ENCODE results near the gene CDK17.

CDK17 gene

GRCh38 chr12:96258104-96258961 is 141.9 kb downstream of the CDK17 start:
- DNase-seq: no peak

GRCh38 chr12:96257550-96258103 is 142.6 kb downstream of the CDK17 start:
- no peak for DNase-seq

GRCh38 chr12:96256672-96257361 is 143.4 kb downstream of the CDK17 start:
- no peak for DNase-seq

GRCh38 chr12:96255077-96255476 is 145.2 kb downstream of the CDK17 start:
- DNase-seq: no peak

DNA sequence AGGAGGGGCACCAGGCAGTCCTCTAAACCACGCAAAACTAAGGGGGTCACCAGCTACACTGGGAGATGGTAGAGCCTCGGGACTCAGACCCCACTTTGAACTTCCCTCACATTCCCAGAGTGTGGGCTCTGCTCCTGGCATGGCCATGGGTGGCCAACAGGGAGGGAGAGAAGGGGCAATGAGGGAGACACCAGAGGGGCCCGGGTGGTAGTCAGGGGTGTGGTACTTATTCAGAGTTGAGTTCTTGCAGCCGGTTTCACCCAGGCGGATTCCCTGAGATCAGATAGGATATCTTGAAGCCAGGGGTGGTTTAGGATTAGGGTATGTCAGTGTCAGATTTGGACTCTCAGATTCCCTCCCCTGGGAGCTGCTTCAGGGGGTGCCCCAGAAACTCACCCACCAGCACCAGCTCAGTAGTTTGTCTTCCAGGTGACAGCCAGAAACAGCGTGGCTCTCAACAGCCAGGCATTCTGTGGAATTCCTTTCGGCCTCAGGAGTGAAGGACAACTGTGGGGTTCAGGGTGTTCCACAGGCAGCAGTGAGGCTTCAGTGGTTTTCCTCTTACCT is 150.0 kb downstream of the CDK17 start:
- no peak for DNase-seq

DNA sequence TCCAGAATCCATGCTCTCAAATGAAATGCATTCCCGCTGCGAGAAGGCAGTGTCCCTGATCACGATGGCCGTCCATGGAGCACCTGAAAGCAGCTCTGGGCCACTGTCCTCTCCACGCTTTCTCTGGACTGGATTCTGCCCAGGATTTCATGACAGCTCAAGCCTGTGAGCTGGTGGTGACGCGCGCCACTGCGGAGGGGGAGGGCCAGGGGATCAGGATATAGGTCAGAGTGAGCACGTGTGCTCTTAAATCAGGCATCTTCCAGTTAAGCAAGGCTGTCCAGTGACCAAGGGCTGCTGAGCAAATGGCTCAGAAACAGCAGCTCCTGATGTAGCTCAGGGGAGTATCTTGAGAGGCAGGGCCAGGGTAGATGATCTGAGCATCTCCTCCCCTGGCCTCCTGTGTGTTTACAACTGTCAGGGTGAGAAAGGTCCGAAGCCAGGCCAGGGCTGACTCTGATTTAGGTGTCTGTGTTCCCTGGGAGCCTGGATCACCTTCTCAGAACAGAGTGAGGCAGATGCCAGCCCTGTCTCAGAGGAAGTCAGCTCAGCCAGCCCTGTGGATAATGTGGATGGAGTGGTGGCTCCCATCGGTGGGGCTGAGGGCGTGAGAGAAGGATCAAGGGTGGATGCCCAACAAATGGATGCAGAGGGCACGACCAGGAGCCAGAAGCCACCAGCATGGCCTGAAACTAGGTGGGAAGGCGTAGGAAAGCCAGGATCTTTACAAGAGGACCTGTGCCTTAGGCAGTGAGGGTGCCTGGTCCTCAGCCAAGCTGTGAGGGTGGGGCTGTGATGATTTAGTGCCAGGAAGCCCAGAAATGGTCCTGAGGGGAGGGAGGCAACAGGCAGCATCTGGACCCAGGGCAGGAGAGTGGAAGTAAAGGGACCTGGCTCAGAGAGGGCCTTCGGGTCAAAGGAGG is 150.8 kb downstream of the CDK17 start:
- DNase-seq: no peak

GRCh38 chr12:96248136-96248931 is 151.9 kb downstream of the CDK17 start:
- DNase-seq: no peak

GRCh38 chr12:96247563-96247962 is 152.7 kb downstream of the CDK17 start:
- no peak for DNase-seq

- no peak for DNase-seq
These were observed 153.2 kb downstream of the CDK17 start for GRCh38 chr12:96246926-96247505.

DNA sequence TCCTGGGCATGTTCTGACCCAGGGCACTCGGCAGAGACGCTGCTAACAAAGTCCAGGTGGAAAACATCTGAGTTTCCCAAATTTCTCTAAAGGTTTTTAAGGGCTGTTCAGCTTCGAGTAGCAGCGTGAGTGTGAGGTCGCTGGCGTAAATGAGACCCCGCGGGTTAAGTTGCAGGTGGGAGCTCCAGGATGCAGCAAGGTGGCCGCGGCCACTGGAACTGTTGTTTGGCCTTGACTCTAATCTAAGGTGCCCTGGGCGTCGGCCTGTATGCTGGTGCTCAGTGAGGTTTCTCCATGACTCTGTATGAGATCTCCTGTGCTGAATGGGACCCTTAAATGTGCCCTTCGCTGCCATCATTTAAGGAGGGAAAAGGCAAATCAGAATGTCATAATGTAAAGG is 155.4 kb downstream of the CDK17 start:
- no peak for DNase-seq

GRCh38 chr12:96242597-96242996 is 157.6 kb downstream of the CDK17 start:
- DNase-seq: no peak

- DNase-seq: no peak
These were observed 158.4 kb downstream of the CDK17 start for GRCh38 chr12:96241846-96242256.

- no peak for DNase-seq
These were observed 158.8 kb downstream of the CDK17 start for GRCh38 chr12:96241431-96241830.

DNA sequence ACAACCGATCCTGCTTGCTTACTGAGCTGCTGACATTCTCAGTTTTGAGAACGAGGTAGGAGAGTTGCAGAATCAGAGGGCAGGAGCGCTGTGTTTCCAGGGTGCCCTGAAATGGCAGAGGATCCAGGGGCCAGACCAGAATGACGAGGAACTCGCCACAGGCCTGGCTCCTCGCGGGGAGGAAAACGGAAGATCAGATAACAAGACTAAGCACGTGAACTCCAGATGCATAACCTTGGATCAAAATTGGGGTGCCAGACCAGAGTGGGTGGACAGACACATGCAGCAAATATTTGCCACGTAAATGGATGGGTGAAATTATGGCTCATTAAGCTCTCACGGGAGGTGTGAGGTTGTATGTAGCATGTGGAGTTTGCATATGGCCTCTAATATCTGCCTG is 159.6 kb downstream of the CDK17 start:
- DNase-seq: no peak

DNA sequence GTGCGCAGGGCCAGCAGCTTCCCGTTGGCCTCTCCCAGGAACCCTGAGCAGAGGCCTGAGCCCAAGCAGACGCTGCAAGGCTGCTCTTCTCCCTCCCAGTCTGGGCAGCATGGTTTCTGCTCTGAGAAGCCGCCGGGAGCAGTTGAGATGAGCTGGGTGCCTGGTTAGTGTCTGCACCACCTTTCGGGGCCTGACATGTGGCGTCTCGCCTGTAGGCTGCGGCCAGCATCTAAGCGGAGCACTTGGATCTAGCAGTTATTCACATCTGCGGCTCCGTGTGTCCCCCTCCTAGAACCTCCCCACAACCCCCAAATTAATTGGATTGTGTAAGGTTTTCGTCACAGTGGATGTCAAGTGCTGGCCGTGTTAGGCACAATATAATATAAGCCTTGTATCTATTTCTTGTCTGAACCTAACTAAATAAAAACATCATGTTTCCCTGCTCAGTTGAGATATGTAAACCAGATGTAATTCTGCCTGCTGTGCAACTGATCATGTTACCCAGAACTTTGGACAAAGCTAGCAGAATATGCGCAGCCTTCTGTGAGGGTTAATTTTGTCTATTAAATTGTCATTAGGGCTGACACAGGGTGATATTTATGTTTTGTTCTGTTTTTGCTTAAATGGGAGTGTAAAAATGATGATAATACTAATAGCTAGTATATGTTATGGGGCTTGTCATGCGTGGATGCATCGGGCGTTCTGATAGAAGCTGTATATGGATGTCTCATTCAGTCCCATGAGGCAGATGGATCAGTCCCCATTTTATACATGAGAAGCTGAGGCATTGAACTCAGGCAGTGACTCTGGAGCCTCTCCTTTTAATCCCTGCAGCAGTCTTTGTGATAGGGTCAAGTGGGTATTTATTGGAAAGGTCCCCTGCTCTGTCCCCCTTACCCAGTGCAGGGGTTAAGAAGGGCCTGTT is 160.3 kb downstream of the CDK17 start:
- DNase-seq: no peak

DNA sequence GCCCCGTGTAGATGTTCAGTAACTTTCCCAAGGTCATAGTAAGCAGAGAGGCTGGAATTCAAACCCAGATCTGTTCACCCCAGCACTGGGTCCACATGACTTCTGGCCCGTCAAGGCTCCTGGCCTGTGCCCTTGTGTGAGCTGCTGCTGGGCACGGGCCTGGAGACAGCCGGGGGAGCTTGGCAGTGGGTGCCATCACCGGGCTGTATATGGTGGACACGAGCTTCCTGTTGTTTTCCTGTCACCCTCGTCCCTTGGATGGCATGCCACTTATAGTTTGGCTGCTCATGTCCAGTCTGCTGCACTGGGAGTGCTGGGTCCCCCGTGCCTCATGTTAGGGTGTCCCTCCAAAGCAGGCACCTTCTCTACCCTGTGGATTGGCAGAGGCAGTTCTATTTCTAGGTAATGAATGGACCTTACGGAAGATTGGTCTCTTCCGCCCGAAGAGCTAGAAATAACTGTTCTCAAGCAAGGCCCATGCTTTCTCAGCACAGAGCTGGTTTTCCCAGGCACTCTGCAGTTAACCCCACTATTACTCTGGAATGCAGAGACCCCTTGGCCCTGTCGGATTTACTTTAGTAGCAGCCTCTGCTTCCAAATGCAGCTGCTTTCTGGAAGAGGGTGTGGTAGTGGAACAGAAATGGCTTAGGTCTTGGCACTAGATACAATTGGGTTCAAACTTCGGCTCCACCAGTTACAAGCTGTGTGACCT is 161.7 kb downstream of the CDK17 start:
- no peak for DNase-seq

DNA sequence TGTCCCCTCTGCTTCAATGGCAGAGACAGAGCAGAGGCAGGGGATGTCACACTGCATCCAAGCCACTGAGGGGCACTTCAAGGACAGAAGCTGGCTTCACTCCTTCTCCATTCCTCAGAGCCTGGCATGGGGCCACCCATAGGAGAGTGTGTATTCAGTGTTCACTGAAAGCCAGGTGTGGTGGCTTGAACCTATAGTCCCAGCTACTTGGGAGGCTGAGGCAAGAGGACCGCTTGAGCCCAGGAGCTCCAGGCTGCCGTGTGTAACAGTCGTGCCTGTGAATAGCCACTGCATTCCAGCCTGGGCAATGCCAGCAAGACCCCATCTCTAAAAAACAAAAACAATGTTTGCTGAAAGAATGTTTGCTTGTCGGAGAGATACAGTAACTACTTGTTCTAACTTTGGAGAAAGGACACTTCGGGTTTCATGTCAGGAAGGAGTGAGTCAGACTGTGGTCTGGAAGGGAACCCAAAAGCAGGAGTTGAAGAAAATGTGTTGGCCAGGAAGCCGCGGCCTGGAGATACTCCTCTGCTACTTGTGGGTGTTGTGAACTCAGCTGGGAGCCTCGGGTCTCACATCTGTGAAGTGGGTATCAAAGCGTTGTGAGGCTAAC is 162.7 kb downstream of the CDK17 start:
- peak; percentile 94 to 96 for DNase-seq

DNA sequence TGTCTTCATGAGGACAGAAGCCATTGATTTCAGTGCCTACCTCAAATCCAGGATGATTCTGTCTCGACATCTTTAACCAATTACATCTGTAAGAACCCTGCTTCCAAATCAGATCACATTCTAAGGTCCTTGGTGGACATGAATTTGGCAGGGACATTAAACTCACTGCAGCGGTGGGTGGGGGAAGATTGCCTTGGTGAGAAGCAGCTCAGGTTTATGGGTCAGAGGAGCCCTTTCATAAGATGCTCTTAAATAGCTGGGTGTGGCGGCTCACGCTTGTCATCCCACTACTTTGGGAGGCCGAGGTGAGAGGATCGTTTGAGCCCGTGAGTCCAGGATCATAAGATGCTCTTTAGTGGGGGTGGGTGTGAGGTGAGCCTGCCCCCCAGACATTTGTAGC is 163.2 kb downstream of the CDK17 start:
- DNase-seq: no peak

DNA sequence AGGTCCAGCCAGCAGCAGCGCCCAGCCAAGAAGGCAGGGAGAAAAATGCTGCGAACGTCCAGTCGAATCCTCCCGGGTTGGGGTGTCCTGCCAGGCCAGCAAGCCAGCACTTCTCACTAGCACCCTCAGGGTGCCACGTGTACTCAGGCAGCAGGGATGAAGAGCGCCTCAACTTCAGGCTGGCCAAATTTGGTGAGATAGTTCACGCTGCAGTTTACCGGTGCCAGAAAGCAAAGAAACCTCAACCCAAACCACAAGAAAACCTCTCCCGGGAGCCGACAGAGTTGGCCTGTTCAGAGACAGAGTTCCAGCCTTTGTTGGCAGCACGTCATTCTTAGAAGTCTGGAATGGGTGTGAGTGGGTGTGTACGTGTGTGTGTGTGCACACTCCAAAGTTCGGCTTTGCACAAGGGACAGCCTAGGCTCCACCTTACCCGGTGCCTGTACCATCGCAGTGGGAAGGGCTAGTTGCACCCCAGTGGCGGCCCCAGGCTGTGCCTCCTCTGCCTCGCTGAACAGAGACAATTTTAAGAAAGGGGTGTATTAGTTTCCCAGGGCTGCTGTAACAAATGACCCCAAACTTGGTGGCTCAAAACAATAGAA is 163.9 kb downstream of the CDK17 start:
- DNase-seq: no peak
